ENCODE measurements around the gene CNTN6.

The CNTN6 gene

GRCh38 chr3:1216856-1217255, 124.0 kb downstream of the CNTN6 start:
- no peaks in the 10 kb centered on the region for H3K27me3 Mint-ChIP-seq
- H3K4me1 Mint-ChIP-seq = no peaks in the 10 kb centered on the region
- DNase-seq (no peak), ATAC-seq (no peak)
- no peak overlapping the region for H3K4me3 Mint-ChIP-seq
- peaks cover 10 to 12% of the 10 kb centered on the region in 2 donors for H3K9me3 Mint-ChIP-seq
- H3K27ac Mint-ChIP-seq = no peak overlapping the region

- no peak overlapping the region for H3K27ac Mint-ChIP-seq
- H3K27me3 Mint-ChIP-seq = no peaks in the 10 kb centered on the region
- H3K4me1 Mint-ChIP-seq = no peaks in the 10 kb centered on the region
- no peak for ATAC-seq
- H3K9me3 Mint-ChIP-seq = peaks cover 5 to 20% of the 10 kb centered on the region in 2 donors
- no peak overlapping the region for H3K4me3 Mint-ChIP-seq
- DNase-seq = no peak
These were observed 134.3 kb downstream of the CNTN6 start for GRCh38 chr3:1227111-1227510.

- ATAC-seq (no peak), DNase-seq (no peak)
- Mint-ChIP-seq H3K27me3 (no peaks in the 10 kb centered on the region), H3K4me1 (no peaks in the 10 kb centered on the region), H3K4me3 (no peak overlapping the region), H3K9me3 (peaks cover 5 to 20% of the 10 kb centered on the region in 2 donors), H3K27ac (no peak overlapping the region)
These were observed 135.5 kb downstream of the CNTN6 start for GRCh38 chr3:1228289-1228688.

GRCh38 chr3:1230920-1231319, 138.1 kb downstream of the CNTN6 start:
- no peaks in the 10 kb centered on the region for H3K27me3 Mint-ChIP-seq
- H3K9me3 Mint-ChIP-seq = peaks cover 5 to 21% of the 10 kb centered on the region in 2 donors
- DNase-seq (no peak), ATAC-seq (no peak)
- no peak overlapping the region for H3K27ac Mint-ChIP-seq
- H3K4me1 Mint-ChIP-seq = no peaks in the 10 kb centered on the region
- no peak overlapping the region for H3K4me3 Mint-ChIP-seq

- no peaks in the 10 kb centered on the region for H3K4me1 Mint-ChIP-seq
- H3K27me3 Mint-ChIP-seq = no peaks in the 10 kb centered on the region
- no peak overlapping the region for H3K4me3 Mint-ChIP-seq
- ATAC-seq = no peak
- no peak overlapping the region for H3K27ac Mint-ChIP-seq
- H3K9me3 Mint-ChIP-seq = peaks cover 5 to 28% of the 10 kb centered on the region in 2 donors
- DNase-seq = no peak
These were observed 139.5 kb downstream of the CNTN6 start for GRCh38 chr3:1232276-1232675.

GRCh38 chr3:1235526-1236120, 142.8 kb downstream of the CNTN6 start:
- ATAC-seq (no peak), DNase-seq (no peak)
- H3K27ac Mint-ChIP-seq = no peak overlapping the region
- no peak overlapping the region for H3K4me3 Mint-ChIP-seq
- no peaks in the 10 kb centered on the region for H3K4me1 Mint-ChIP-seq
- no peaks in the 10 kb centered on the region for H3K27me3 Mint-ChIP-seq
- peaks cover 10 to 37% of the 10 kb centered on the region in 2 donors for H3K9me3 Mint-ChIP-seq

DNA sequence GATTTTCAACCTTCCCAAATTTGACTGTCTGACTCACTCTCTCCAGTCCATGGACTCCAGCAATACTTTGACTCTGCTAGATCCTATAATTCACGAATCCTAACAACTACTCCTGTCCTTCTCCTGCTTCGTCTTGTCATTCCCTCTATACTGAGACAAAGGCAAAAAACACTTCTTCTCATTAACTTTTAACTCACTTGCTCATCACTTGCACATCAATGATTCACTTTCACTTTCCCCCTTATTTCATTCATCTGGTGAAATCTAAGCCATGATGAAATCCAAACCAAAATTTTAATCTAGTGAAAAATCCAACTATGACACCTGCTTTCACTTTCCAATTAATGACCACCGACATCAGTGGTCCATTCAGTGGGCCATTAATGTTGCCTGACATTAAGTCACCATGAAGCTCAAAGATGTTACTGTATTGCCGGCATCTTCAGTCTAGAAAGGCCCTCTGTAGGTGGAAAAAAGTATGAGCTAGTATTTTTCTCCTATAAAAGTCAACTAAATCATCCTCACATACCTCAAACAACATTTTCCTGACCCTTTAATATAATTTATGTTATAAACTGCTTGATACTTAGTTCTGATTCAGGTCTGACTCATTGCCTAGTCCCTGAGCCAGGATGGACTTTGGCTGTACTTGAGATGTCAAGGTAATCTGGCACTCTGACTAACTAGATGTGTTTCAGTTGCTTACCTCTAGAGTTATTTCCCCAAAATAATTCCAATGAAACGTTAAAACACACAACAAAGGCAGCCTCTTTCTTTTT, 158.6 kb downstream of the CNTN6 start:
- no peaks in the 10 kb centered on the region for H3K27me3 Mint-ChIP-seq
- no peak overlapping the region for H3K4me3 Mint-ChIP-seq
- no peaks in the 10 kb centered on the region for H3K4me1 Mint-ChIP-seq
- H3K27ac Mint-ChIP-seq = no peak overlapping the region
- H3K9me3 Mint-ChIP-seq = peaks cover 14 to 18% of the 10 kb centered on the region in 2 donors
- DNase-seq (no peak), ATAC-seq (no peak)

DNA sequence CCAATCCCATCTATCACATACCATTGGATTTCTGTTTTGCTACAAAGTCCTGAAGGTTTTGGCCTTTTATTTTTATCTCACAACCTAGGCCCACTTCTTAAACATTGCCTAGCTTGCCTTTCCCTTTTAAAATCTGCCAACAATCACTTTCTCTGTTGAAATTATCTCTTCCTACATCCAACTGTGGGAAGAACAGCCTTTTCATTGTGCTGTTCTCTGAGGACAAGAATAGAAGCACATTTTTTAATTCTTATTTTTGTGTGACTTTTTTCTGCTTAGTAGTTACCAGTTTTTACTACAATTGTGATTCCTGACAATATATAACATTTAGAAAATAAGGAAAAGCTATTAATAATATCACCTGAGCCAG, 159.2 kb downstream of the CNTN6 start:
- Mint-ChIP-seq H3K27ac (no peak overlapping the region), H3K9me3 (peaks cover 14 to 18% of the 10 kb centered on the region in 2 donors), H3K4me3 (no peak overlapping the region), H3K4me1 (no peaks in the 10 kb centered on the region), H3K27me3 (no peaks in the 10 kb centered on the region)
- ATAC-seq (no peak), DNase-seq (no peak)

- Mint-ChIP-seq H3K27ac (no peak overlapping the region), H3K27me3 (no peaks in the 10 kb centered on the region), H3K4me1 (no peaks in the 10 kb centered on the region), H3K4me3 (no peak overlapping the region), H3K9me3 (peaks cover 5% of the 10 kb centered on the region in 2 donors)
- ATAC-seq (no peak), DNase-seq (no peak)
These were observed 169.4 kb downstream of the CNTN6 start for GRCh38 chr3:1262246-1262645.

- H3K4me1 Mint-ChIP-seq = no peaks in the 10 kb centered on the region
- DNase-seq = no peak
- peaks cover 5% of the 10 kb centered on the region in 2 donors for H3K9me3 Mint-ChIP-seq
- H3K27ac Mint-ChIP-seq = no peak overlapping the region
- H3K27me3 Mint-ChIP-seq = no peaks in the 10 kb centered on the region
- no peak for ATAC-seq
- H3K4me3 Mint-ChIP-seq = no peak overlapping the region
These were observed 170.3 kb downstream of the CNTN6 start for GRCh38 chr3:1263121-1263520.

DNA sequence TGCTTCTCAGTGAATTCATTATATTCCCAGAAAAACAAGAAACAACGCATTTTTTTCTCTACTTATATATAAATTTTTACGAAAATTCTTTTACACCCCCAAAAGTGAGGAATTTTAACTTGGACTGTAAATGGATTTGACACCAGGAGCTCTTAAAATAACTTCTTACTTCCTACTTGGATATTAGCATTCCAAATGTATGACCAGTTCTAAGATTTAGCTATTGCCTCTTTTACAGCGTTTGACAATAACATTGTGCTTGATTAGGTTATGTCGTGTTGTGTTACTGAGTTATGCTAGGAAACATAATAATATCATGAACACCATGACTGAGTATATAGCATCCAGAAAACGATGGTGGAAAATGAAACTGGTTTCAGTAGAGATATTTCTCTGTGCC, 177.0 kb downstream of the CNTN6 start:
- no peaks in the 10 kb centered on the region for H3K27me3 Mint-ChIP-seq

DNA sequence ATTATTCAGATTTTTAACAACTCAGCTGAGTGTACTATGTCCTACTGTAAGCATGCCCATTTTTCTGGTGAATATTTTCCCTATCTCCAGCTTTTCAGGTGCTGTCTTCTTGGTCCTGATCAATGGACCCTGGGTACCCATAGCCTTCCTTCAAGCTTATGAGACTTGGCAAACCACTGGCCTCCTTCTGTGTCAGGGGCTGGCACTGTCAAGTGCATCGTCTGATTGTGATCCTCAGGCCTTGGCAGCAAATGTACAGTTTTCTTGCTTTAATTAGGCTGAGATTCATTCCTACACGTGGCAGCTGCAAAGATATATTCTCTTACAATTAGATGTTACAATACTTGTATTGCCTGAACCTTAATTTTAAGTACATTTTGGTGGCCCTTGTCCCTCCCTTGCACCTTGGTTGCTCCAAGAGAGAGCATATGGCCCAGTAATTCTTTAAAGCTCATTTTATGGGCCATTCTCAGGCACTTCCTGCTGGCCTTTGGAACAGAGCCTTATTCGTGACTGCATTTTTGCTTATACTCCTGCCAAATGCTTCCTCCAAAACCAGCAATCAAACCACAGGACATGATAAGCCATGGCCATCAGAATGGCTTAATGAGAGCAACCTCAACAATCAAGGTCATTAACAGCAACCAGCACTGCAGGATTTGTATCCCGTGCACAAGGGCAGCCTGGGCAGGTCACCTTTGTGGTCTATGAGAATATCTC, 179.9 kb downstream of the CNTN6 start:
- Mint-ChIP-seq H3K27ac (no peak overlapping the region), H3K4me3 (no peak overlapping the region), H3K9me3 (peaks cover 0 to 15% of the 10 kb centered on the region in 2 donors), H3K27me3 (no peaks in the 10 kb centered on the region), H3K4me1 (no peaks in the 10 kb centered on the region)
- DNase-seq (no peak), ATAC-seq (no peak)

More for the DNA sequence above, 177.0 kb downstream of the CNTN6 start:
- H3K27ac Mint-ChIP-seq = no peak overlapping the region
- no peak for ATAC-seq
- no peak overlapping the region for H3K4me3 Mint-ChIP-seq
- H3K9me3 Mint-ChIP-seq = peaks cover 0 to 21% of the 10 kb centered on the region in 2 donors
- DNase-seq = no peak
- H3K4me1 Mint-ChIP-seq = no peaks in the 10 kb centered on the region

DNA sequence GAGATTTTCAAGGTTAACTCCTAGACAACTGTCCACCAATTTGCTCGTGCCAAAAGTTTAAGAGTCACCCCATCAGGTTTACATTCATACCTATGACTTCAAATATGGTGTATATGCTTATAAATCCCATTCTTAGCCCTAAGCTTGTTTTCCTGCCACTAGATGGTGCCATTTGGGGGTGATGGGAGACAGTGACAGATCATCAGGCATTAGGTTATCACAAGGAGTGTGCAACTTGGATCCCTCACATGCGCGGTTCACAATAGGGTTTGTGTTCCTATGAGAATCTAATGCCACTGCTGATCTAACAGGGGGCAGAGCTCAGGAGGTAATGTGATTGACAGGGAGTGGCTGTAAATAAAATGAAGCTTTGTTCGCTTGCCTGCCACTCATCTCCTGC, 182.7 kb downstream of the CNTN6 start:
- Mint-ChIP-seq H3K4me1 (no peaks in the 10 kb centered on the region), H3K9me3 (peaks cover 0 to 15% of the 10 kb centered on the region in 2 donors), H3K27ac (no peak overlapping the region), H3K27me3 (no peaks in the 10 kb centered on the region), H3K4me3 (no peak overlapping the region)
- DNase-seq (no peak), ATAC-seq (no peak)

- Mint-ChIP-seq H3K4me1 (no peaks in the 10 kb centered on the region), H3K27me3 (no peaks in the 10 kb centered on the region), H3K9me3 (peaks cover 4 to 13% of the 10 kb centered on the region in 2 donors), H3K27ac (no peak overlapping the region), H3K4me3 (no peak overlapping the region)
- no peak for ATAC-seq
- DNase-seq = no peak
These were observed 195.0 kb downstream of the CNTN6 start for GRCh38 chr3:1287815-1288214.

DNA sequence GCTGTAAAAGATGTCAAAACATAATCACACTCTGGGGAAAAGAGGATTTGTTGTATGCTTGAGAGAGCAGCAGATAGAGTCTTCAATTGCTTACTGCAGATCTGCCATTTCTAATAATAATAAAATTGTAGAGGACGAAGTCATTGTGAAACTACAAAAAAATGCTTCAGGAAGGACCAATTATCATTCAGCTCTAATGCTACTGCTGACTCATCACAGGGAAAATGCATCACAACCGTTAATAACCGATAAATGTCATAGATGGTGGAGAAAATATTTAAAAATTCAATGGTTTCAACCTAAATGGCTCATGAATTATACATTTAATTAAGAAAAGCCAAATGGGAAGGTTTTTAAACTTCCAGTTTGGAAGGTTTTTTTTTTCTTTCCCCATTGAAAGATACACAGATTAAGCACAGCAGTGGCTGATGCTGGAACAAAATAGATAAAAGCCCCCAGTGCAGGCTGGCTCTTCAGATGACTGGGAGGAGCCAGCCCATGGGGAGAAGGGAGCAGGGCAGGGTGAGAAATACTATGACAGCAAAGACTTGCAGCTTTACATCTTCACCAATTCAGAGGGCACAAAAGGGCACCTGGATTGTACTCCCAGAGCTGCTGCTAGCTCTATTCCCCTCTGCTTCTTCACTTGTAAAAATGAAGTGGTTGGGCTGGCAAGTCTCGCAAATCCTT, 196.1 kb downstream of the CNTN6 start:
- H3K27ac Mint-ChIP-seq = no peak overlapping the region
- ATAC-seq (no peak), DNase-seq (no peak)
- no peak overlapping the region for H3K4me3 Mint-ChIP-seq
- no peaks in the 10 kb centered on the region for H3K4me1 Mint-ChIP-seq
- no peaks in the 10 kb centered on the region for H3K27me3 Mint-ChIP-seq
- peaks cover 4 to 12% of the 10 kb centered on the region in 2 donors for H3K9me3 Mint-ChIP-seq
